Neutrophil (primary cell): ENCODE results near the gene ADCY7.

ENCODE experiments used
- H3K27ac ChIP-seq: fragments of 200-600 bp; sonication (generic); 2 replicates; pipeline ENCODE4 v1.5.1; 2016; ENCODE audit warnings: mild to moderate bottlenecking, moderate library complexity
- H3K27me3 ChIP-seq: fragments of 200-600 bp; sonication (generic); 2 replicates; pipeline ENCODE4 v1.6.0; 2016; ENCODE audit warnings: mild to moderate bottlenecking
- H3K36me3 ChIP-seq: fragments of 200-600 bp; sonication (generic); 2 replicates; pipeline ENCODE4 v1.5.1; 2017
- H3K4me1 ChIP-seq, 2 experiments: fragments of 200-600 bp in 1 of 2; sonication (generic) in 1 of 2; 1 replicate in 1 of 2; 2 replicates in 1 of 2; pipeline versions ENCODE4 v1.5.1 to v1.6.1; 2013 to 2016; ENCODE audit warnings: low read depth in 1 of 2, low read length in 1 of 2, mild to moderate bottlenecking in 1 of 2, moderate library complexity in 1 of 2; ENCODE audit not compliant: control insufficient read depth in 1 of 2, insufficient read depth in 1 of 2
- H3K4me3 ChIP-seq, 2 experiments: fragments of 200-600 bp in 1 of 2; sonication (generic) in 1 of 2; 1 replicate in 1 of 2; 2 replicates in 1 of 2; pipeline ENCODE4 v1.5.1; 2013 to 2016; ENCODE audit warnings: low read depth in 1 of 2, low read length in 1 of 2, mild to moderate bottlenecking in 1 of 2, moderate library complexity in 1 of 2
- H3K9me3 ChIP-seq: fragments of 200-600 bp; sonication (generic); 2 replicates; pipeline ENCODE4 v1.5.1; 2016
- TF ChIP-seq, protein P1 (sequence below): fragments of 200-600 bp; sonication (generic); IDR thresholded peaks from 2 replicates; pipeline ENCODE4 v1.5.1; 2016; ENCODE audit warnings: antibody characterized with exemption

The ADCY7 gene

DNA sequence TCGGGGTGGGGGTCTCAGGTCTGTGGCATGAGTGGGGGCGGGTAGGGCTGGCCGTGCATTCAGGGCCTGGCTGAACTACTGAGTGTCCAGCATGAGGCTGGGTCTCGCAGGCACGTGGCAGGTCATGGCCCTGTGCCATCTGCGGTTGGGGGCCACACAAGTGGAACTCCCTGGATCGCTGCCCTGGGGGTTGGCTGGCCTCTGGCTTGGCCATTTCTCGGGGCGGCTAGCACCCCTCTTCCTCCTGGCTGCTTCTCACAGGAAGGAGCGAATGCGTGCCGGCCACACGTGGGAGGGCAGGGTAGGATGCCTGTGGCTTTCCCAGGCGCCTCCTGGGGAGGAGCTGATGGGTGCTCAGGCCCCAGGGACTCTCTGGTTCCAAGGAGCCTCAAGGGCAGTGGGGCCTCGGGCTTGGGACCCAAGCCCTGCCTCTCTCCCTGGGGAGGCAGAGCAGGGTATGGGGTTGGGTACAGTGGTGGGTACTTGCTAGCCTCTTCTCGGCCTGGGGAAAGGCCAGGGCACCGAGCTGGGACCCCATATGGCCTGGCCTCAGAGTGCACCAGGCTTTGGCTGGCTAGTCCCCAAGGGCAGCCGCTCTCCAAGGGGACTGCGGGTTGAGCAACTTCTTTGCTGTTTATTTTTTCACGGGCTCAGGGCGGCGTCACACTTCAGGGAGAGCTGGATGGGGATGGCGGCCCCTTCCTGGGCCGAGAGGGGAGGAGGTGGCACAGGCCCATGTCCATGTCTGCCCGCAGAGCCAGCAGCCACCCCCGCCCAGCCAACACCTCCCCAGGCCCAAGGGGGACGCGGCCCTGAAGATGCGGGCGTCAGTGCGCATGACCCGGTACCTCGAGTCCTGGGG lies 37.5 kb downstream of the ADCY7 start:
- TF ChIP-seq, protein P1, sequence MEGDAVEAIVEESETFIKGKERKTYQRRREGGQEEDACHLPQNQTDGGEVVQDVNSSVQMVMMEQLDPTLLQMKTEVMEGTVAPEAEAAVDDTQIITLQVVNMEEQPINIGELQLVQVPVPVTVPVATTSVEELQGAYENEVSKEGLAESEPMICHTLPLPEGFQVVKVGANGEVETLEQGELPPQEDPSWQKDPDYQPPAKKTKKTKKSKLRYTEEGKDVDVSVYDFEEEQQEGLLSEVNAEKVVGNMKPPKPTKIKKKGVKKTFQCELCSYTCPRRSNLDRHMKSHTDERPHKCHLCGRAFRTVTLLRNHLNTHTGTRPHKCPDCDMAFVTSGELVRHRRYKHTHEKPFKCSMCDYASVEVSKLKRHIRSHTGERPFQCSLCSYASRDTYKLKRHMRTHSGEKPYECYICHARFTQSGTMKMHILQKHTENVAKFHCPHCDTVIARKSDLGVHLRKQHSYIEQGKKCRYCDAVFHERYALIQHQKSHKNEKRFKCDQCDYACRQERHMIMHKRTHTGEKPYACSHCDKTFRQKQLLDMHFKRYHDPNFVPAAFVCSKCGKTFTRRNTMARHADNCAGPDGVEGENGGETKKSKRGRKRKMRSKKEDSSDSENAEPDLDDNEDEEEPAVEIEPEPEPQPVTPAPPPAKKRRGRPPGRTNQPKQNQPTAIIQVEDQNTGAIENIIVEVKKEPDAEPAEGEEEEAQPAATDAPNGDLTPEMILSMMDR = no peak
- no peak overlapping the region for H3K27ac ChIP-seq
- no peaks in the 10 kb centered on the region for H3K27me3 ChIP-seq
- no peak overlapping the region for H3K4me3 ChIP-seq
- no peaks in the 10 kb centered on the region for H3K9me3 ChIP-seq
- H3K36me3 ChIP-seq = peaks cover 99% of the 10 kb centered on the region
- no peaks in the 10 kb centered on the region for H3K4me1 ChIP-seq

- TF ChIP-seq, protein P1 = no peak
- Histone ChIP-seq H3K27ac (no peak overlapping the region), H3K4me3 (no peak overlapping the region), H3K36me3 (peaks cover 99% of the 10 kb centered on the region), H3K4me1 (no peaks in the 10 kb centered on the region), H3K9me3 (no peaks in the 10 kb centered on the region), H3K27me3 (no peaks in the 10 kb centered on the region)
Observed at GRCh38 chr16:50304467-50305440, 38.4 kb downstream of the ADCY7 start.

DNA sequence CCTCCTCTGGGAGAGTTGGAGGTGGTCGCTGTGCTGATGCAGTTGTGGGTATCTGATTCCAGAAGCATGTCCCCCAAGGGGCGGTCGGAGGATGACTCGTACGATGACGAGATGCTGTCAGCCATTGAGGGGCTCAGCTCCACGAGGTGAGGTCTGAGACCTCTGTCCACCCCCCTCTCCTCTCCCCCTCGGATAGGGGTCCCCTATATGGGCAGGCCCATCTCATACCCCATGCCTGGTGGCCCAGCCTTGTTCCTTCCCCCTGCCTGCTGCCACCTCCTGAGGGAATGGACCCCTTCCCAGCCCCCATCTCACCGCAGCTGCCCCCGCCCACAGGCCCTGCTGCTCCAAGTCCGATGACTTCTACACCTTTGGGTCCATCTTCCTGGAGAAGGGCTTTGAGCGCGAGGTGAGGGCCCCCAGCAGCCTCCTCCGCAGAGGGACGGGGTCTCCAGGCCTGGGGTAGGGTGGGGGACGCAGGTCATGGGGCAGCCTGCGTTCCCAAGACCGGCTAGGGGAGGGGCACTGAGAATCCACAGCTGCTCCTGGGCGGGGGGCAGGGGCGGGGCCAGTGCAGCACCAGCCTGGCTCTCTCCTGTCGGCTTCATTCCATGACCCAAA lies 39.2 kb downstream of the ADCY7 start:
- Histone ChIP-seq H3K27ac (no peak overlapping the region), H3K4me1 (no peaks in the 10 kb centered on the region), H3K36me3 (peaks cover 99% of the 10 kb centered on the region), H3K9me3 (no peaks in the 10 kb centered on the region), H3K4me3 (no peak overlapping the region), H3K27me3 (no peaks in the 10 kb centered on the region)
- TF ChIP-seq, protein P1 = no peak

DNA sequence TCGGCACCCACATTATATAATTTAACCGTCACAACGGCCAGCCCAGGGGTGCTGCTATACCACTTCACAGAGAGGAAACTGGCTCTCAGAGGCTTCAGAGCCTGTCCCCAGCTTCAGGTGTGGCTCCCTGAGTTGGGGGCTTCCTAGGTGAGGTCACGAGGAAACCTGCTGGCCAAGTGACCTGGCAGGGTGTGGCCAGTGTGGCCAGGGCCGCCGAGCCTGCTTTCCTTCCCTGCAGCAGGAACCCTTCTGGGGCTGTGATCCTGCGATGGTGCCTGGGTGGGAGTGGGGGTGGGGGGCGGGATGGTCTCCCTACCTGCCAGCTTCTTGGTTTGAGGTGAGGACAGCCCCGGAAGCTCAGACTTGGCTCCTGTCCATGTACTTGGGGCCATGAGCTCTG lies 39.9 kb downstream of the ADCY7 start:
- peaks cover 99% of the 10 kb centered on the region for H3K36me3 ChIP-seq
- no peaks in the 10 kb centered on the region for H3K27me3 ChIP-seq
- TF ChIP-seq, protein P1 = no peak
- no peak overlapping the region for H3K27ac ChIP-seq
- no peak overlapping the region for H3K4me3 ChIP-seq
- no peaks in the 10 kb centered on the region for H3K4me1 ChIP-seq
- no peaks in the 10 kb centered on the region for H3K9me3 ChIP-seq

GRCh38 chr16:50308237-50308965 lies 42.0 kb downstream of the ADCY7 start:
- no peak overlapping the region for H3K27ac ChIP-seq
- H3K9me3 ChIP-seq = no peaks in the 10 kb centered on the region
- H3K4me3 ChIP-seq = no peak overlapping the region
- H3K4me1 ChIP-seq = peaks cover 0 to under 1% of the 10 kb centered on the region in 2 experiments
- TF ChIP-seq, protein P1 = no peak
- H3K36me3 ChIP-seq = peaks cover 99% of the 10 kb centered on the region
- H3K27me3 ChIP-seq = no peaks in the 10 kb centered on the region
